Measurements from ENCODE around the gene PPM1K. TPM values are rescaled to one million over a fixed set of nuclear protein-coding genes. Genes with fewer than 3 reads are reported as not detected.

The PPM1K gene
- total RNA-seq, 4 donors from 2014 or later = 28.4 to 66.5 (median 46.2) TPM

DNA sequence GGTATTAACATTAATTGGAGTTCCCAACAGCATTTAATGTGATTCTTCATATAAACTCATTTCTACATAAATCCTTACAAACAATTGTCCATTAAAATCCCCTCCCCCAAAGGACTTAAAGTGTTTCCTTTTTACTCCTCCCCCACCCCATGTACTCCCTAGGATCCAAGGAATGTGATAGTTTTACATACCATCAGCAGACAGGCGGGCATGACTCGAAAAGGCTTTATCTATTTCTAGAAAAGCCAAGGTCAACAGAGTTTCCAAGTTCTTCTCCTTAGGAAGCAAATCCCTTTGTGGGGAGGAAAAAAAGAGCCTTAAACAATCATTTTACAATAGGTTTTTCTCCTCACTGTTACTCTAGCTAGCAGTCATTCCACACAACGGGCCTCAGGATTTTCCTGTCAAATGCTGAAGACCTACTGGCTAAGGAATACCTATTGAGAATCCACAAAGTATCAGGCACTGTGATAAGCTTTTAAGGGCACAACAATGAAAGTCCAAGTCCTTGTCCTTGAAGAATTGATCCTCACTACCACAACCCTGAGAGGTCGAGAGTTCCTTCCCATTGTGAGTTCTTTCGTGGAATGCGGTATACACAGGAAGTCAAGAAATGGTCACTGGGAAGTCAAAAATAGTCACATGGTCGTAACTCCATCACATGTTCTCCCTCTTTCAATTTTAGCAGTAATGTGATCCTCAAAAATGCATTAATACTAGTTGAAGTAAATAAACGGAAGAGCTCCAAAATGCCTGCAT lies 7.2 kb downstream of the PPM1K start:
- Histone ChIP-seq H3K4me1 (peaks cover 0 to 4% of the 10 kb centered on the region in 2 donors), H3K36me3 (peaks cover 0 to 3% of the 10 kb centered on the region in 2 donors), H3K27ac (no peak overlapping the region), H3K9me3 (no peaks in the 10 kb centered on the region), H3K27me3 (no peaks in the 10 kb centered on the region), H3K4me3 (replicated peaks in 1 of 3) (no peak overlapping the region)
- DNase-seq = no peak
- TF ChIP-seq, protein P1, sequence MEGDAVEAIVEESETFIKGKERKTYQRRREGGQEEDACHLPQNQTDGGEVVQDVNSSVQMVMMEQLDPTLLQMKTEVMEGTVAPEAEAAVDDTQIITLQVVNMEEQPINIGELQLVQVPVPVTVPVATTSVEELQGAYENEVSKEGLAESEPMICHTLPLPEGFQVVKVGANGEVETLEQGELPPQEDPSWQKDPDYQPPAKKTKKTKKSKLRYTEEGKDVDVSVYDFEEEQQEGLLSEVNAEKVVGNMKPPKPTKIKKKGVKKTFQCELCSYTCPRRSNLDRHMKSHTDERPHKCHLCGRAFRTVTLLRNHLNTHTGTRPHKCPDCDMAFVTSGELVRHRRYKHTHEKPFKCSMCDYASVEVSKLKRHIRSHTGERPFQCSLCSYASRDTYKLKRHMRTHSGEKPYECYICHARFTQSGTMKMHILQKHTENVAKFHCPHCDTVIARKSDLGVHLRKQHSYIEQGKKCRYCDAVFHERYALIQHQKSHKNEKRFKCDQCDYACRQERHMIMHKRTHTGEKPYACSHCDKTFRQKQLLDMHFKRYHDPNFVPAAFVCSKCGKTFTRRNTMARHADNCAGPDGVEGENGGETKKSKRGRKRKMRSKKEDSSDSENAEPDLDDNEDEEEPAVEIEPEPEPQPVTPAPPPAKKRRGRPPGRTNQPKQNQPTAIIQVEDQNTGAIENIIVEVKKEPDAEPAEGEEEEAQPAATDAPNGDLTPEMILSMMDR (IDR thresholded peaks at IDR 0.05) = no peak
- TF ChIP-seq POLR2A (IDR thresholded peaks at IDR 0.05) = no peak
- intact Hi-C loops (cut with DNase I) = no loop called here
- WGBS, 2 donors = 95 to 96% methylated on average over 8 of the region's 8 CpGs

DNA sequence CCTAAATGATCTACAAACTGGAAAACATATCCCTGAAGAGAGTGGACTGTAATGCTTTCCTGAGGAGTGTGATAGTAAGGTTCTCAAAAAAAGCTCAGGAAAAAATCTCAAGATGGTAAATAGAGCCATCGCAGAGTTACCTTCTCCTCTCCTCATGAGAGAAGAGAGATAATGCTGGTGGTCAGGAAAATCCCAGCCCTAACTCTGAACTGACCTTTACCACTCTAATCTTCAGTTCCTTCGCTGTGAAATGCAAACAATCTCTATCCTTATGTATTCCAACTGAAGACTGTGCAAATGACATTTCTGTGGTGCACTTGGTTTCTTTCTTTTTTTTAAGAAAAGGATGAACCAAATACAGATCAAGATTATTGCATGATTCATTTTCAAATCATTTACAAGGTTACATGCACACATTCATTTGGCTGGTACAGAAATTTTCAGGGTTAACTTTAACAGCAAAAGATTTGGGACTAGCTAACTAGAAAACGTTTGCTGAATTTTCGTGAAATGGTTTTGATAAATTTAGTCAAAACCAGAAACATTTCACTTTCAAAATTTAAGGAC lies 8.3 kb downstream of the PPM1K start:
- TF ChIP-seq, protein P1 (IDR thresholded peaks at IDR 0.05) = no peak
- no peak for TF ChIP-seq POLR2A (IDR thresholded peaks at IDR 0.05)
- DNase-seq = no peak
- H3K9me3 ChIP-seq = no peaks in the 10 kb centered on the region
- WGBS, 2 donors = 94% methylated on average over 4 of the region's 4 CpGs
- intact Hi-C loops (cut with DNase I) = no loop called here
- peaks cover 0 to 4% of the 10 kb centered on the region in 2 donors for H3K4me1 ChIP-seq
- H3K36me3 ChIP-seq = peaks cover 0 to 3% of the 10 kb centered on the region in 2 donors
- H3K27me3 ChIP-seq = no peaks in the 10 kb centered on the region
- no peak overlapping the region for H3K27ac ChIP-seq
- H3K4me3 ChIP-seq (replicated peaks in 1 of 3) = no peak overlapping the region

DNA sequence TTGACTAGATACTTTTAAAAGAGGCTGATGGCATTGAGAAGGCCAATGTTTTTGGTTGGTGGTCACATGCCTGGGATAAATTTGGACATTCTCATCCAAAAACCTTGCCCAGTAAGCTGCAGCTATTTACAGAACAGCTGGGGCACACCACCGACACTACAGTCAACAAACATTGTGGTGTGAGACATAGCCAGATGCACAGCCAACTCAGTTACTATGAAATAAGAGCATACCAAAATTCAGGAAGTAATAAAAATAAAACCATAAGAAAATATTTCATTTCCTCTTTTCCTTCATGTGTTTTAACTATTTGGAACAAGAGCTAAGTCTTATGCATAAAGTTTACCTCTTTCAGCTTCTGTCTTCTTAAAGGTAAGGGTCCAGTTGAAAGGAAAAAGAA lies 8.8 kb downstream of the PPM1K start:
- H3K36me3 ChIP-seq = peaks cover 0 to 3% of the 10 kb centered on the region in 2 donors
- WGBS, 2 donors = 62 to 78% methylated on average over 1 of the region's 1 CpG
- no peak overlapping the region for H3K27ac ChIP-seq
- H3K27me3 ChIP-seq = no peaks in the 10 kb centered on the region
- peaks cover 0 to 3% of the 10 kb centered on the region in 2 donors for H3K4me1 ChIP-seq
- no peak overlapping the region for H3K4me3 ChIP-seq (replicated peaks in 1 of 3)
- intact Hi-C loops (cut with DNase I) = no loop called here
- no peak for DNase-seq
- TF ChIP-seq, protein P1 (IDR thresholded peaks at IDR 0.05) = no peak
- no peak for TF ChIP-seq POLR2A (IDR thresholded peaks at IDR 0.05)
- no peaks in the 10 kb centered on the region for H3K9me3 ChIP-seq

DNA sequence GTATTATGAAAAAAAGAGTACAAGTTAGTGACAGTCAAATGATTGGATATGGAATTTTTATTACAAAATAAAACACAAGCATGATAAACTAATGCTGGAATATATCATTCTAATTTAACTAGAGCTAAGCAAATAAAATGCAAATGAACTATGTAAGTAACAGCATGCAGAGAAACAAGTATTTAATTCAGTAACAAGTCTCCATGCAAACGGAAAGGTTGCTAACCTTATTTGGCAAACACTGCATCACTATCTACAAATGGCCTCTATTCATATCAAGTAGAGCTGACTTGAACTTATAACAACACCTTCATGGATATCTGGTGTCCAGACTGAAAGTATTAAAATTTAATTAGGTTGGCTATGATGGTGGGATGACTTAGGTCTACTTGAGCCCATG lies 15.4 kb downstream of the PPM1K start:
- Histone ChIP-seq H3K27me3 (no peaks in the 10 kb centered on the region), H3K27ac (no peak overlapping the region), H3K9me3 (no peaks in the 10 kb centered on the region), H3K4me3 (replicated peaks in 1 of 3) (no peak overlapping the region), H3K4me1 (no peaks in the 10 kb centered on the region), H3K36me3 (peaks cover 4 to 20% of the 10 kb centered on the region in 2 donors)
- intact Hi-C loops (cut with DNase I) = no loop called here
- WGBS, 2 donors = 97 to 98% methylated on average over 1 of the region's 1 CpG
- no peak for DNase-seq
- TF ChIP-seq, protein P1 (IDR thresholded peaks at IDR 0.05) = no peak
- no peak for TF ChIP-seq POLR2A (IDR thresholded peaks at IDR 0.05)

DNA sequence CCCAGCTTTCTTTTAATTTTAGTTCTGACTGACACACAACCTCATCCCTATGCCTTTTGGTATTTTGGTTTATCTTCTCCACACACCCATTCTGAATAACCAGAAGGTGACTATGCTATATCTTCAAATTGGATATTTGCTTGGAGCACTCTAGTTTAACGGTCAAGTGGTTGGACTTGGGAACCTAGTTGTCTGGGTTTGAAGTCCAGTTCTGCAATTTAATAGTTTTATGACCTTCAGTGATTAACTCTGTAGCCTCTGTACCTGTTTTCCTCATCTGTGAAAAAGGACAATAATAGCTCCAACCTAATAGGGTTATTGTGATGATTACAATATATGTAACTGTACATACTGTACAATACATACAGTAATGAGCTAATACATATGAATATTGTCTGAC lies 20.0 kb downstream of the PPM1K start:
- Histone ChIP-seq H3K36me3 (peaks cover 4 to 23% of the 10 kb centered on the region in 2 donors), H3K4me1 (no peaks in the 10 kb centered on the region), H3K4me3 (replicated peaks in 1 of 3) (no peak overlapping the region), H3K27me3 (no peaks in the 10 kb centered on the region), H3K9me3 (no peaks in the 10 kb centered on the region), H3K27ac (no peak overlapping the region)
- no peak for DNase-seq
- intact Hi-C loops (cut with DNase I) = no loop called here
- WGBS, 2 donors = 91 to 97% methylated on average over 1 of the region's 1 CpG
- TF ChIP-seq POLR2A (IDR thresholded peaks at IDR 0.05) = no peak
- TF ChIP-seq, protein P1 (IDR thresholded peaks at IDR 0.05) = no peak
